ENCODE results near the gene NDUFS2.

NDUFS2 gene

DNA sequence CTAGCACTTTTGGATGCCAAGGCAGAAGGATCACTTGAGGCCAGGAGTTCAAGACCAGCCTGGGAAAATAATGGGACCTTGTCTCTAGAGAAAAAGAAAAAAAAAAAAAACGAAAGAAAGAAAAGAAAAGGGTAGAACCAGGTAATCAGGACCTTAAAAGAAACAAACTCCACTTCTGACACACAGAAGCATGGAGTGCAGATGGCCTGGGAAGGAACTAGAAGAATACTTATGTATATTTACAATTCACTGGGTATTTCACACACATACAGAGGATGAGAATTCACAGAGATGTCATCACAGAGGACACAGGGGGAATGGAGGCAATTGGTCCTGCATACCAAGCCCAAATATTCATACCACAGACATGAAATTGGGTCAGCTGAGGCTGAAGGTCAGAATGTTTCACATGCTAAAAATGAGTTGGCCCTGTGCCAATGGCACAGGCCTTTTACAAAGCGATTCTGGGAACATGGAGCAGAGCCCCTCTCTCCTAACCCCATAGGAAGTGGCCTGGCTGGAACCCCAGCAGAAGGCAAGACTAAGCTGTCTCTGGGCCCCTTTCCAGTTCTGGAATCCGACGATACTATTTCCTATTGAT lies 29.3 kb upstream of the NDUFS2 start:
- no peak for DNase-seq (ENCODE audit: low read depth in 2 of 2)

DNA sequence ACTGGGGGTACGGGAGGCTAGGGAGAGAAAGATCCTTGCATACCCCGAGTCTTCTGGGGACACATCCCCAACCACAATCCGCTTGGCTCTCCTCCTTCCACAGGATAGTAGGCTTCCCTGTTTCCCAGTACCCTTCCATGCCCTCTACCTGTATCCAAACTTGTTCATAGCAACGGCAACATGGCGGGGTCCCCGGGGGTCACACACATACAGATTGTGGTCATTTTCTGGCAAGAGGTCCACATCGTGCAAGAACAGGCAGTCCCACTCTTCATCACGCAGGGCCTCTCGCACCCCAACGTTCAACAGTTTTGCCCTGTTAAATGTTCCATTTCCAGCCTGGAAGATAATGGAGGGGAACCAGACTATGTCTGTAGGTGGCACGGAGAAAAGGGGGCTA lies 28.5 kb upstream of the NDUFS2 start:
- no peak for DNase-seq (ENCODE audit: low read depth in 2 of 2)

DNA sequence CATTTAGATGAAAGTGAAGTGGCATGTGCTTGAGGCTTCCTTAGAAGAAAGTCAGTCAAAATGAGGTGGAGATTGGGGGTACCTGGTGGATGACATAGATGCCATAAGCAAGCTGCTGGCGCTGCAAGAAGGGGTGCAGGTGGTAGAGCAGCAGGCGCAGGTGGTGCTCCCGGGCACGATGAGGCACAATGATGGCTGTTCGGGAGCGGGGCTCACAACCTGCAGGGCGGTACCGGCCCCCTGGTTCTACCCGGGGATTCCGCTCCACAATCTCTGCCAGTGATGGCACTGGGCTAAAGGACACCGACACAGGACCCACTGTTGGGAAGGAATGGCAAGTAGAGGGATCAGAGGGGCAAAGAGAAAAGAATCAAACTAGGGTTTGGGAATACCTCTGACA lies 27.3 kb upstream of the NDUFS2 start:
- DNase-seq (ENCODE audit: low read depth in 2 of 2), result no peak

DNA sequence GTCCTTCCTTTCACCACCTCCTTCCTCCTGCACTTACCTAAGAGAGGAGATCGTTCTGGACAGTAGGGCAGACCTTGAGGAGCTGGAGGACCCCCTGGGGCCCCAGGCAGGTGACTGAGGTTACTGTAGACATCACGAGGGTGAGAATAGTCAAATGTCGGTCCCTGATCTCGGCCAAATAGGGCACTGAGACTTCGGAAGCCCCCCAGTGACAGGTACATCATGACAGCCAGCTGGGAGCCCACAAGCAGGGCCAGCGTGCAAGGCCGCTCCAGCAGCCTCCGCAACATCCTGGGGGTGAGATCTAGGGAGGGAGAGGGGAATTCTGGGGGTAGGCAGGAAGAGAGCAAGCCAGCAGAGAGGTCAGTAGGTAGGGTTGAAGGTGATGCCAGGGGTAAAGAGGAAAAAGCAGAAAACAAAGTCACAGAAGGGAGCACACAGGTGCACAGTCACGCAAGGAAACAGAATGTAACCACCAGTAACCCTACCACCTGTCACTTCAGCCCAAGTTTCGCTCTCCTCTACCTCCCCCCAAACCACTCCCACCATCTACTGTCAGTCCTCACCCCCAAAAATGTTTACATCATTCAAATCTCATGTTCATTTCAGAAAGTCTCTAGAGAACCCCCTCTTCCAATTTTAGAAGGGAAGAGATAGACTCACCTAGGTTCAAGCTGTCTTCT lies 26.3 kb upstream of the NDUFS2 start:
- DNase-seq (ENCODE audit: low read depth in 2 of 2), result no peak

DNA sequence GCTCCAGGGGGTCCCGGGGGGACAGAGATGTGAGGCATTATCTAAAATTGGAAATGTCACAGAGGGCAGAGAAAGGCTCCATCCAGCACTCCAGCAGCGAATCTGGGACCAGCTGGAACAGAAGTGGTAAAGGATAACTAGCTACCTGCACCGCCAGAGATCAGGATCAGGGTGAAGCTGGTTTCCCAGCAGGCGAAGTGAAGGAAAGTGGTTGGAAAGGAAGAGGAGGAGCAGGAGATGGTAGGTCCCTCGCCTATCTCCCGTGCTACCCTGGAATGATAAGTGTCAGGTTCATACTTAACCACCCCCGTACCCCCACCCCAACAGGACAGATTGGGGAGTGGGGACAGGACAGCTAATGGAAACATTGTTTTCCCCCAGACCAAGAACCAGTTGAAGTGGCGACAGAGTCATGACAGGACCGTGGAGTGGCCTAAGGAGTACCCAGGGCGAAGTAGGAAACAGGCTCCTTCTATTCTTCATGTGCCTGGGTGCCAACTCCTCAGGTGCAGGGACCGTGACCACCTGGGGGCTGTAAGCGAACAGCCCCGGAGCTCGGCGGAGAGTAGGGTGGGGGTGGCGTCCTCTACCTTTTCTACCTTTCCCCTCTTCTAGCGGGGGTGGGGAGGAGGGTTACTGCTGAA lies 25.6 kb upstream of the NDUFS2 start:
- no peak for DNase-seq (ENCODE audit: low read depth in 2 of 2)

GRCh38 chr1:161177112-161177935 lies 24.8 kb upstream of the NDUFS2 start, which contains the start of gene B4GALT3:
Gene B4GALT3 (minus strand): TSS chr1:161177507. CDS start chr1:161176060, 1,447 bp downstream.
- peak; percentile 87 to 90 for DNase-seq (ENCODE audit: low read depth in 2 of 2)

- DNase-seq (ENCODE audit: low read depth in 2 of 2), result no peak
Observed at GRCh38 chr1:161177936-161178244, 24.3 kb upstream of the NDUFS2 start.

DNA sequence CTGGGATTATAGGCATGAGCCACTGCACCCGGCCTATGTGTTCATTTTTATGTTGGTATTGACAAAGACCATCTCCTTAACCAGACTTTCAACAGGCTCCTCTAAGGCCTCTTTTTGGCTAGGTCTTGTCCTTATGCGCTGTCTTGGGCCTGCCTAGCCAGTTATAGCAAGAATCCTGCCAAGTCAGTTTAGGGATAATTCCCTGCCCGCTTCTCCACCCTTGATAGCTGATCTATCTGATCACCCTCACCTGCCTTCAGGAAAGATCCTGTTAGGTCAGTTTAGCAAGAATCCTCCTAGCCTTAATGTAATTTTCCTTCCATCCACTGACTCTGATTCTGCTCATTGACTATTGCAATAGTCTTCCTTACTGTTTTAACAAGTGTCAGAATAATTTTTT lies 22.5 kb upstream of the NDUFS2 start:
- DNase-seq (ENCODE audit: low read depth in 2 of 2), result no peak

DNA sequence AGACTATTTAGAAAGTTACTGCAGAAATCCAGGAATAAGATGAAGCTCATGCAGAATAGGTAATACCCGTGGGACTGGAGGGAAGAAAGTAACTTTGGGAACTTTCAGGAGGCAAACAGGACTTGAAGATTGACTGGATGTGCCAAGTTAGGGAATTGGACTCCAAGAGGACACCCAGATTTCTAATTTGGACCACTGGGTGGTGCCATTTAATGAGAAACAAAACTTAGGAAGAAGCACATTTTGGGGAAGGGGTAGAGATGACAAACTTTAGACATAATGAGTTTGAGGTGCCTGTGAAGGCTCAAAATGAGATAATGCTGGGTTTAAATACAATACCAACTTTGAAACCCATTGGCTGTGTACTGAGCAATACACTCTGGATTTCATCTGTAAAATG lies 21.5 kb upstream of the NDUFS2 start:
- DNase-seq (ENCODE audit: low read depth in 2 of 2), result no peak

GRCh38 chr1:161182214-161182613 lies 20.0 kb upstream of the NDUFS2 start:
- DNase-seq (ENCODE audit: low read depth in 2 of 2), result peak; percentile 19 to 48

- DNase-seq (ENCODE audit: low read depth in 2 of 2), result peak; percentile 35 to 59
Observed at GRCh38 chr1:161185282-161185682, 16.9 kb upstream of the NDUFS2 start.

GRCh38 chr1:161185732-161186311 lies 16.3 kb upstream of the NDUFS2 start:
- DNase-seq (ENCODE audit: low read depth in 2 of 2), result no peak

DNA sequence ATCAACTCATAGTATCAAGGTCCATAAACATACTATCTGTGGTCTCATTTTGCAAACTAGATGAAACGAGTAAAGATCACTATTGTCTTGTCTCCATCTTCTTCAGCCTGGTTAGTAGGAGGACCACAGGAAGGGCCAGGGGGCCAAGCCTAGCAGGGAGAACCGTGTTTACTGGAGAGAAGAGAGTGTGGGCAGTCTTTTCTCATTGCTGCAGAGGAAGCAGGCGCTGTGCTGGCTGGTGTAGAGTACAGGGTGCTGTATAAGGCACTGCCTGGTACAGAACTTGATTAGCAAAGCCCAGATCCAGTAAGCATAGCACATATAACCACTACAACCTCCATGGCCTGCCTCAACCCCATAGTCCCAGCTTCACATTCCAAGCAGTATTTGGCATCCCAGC lies 14.9 kb upstream of the NDUFS2 start:
- no peak for DNase-seq (ENCODE audit: low read depth in 2 of 2)

DNA sequence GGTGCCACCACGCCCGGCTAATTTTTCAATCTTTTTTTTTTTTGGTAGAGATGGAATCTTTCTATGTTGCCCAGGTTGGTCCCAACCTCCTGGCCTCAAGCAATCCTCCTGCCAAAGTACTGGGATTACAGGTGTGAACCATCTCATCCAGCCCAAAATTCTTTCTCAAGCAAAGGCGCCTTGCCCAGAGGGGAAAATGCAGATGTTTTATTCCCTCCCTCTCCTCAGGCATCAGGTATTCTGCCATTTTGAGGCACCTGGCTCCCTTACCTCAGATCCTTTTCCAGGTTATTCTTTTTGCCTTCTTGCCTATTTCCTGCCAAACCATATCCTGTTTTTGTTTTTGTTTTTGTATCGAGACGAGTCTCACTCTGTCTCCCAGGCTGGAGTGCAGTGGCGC lies 13.8 kb upstream of the NDUFS2 start:
- DNase-seq (ENCODE audit: low read depth in 2 of 2), result no peak

DNA sequence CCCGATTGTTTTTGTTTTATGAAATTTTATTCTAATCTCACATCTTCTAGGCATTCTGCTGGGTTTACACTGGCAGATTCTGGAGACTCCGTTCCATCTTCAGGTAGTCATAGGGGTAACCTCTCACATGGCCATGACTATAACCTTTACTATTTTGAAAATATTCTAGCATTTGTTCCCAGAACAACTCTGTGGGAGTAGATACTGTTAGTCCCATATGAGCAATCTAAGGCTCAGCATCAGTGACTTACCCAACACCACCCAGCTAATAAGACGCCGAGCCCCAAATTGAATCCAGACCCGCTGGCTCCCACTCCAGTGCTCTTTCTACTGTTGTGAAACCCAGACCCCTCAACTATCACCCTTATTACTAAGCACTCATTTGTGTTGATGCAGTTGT lies 13.1 kb upstream of the NDUFS2 start:
- no peak for DNase-seq (ENCODE audit: low read depth in 2 of 2)

DNA sequence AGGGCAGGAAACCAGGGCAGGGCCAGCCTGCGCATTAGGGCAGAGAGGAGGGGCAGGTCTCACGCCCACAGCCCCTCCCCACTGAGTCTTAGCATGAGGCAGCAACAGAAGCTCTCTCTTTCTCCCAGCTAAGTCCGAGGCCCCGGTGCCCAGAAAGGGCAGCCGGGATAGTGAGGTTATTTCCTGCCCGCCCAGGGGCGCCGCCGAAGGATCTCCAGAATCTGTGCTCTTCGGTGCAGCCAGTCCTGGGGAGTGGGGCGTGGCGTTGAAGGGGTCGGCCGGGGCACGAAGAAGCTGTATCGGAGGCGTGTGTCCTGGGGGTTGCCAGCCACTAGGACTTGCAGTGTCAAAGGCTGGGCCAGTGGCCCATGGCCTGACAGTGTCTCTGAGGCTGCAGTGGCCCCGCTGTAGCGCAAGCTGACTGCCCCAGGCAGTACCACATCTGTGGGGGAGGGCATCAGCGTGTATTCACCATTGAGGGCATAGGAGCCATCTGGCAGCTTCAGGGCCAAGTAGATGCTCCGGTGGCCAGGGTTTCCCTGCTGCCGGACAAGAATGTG lies 11.1 kb upstream of the NDUFS2 start:
- no peak for DNase-seq (ENCODE audit: low read depth in 2 of 2)

DNA sequence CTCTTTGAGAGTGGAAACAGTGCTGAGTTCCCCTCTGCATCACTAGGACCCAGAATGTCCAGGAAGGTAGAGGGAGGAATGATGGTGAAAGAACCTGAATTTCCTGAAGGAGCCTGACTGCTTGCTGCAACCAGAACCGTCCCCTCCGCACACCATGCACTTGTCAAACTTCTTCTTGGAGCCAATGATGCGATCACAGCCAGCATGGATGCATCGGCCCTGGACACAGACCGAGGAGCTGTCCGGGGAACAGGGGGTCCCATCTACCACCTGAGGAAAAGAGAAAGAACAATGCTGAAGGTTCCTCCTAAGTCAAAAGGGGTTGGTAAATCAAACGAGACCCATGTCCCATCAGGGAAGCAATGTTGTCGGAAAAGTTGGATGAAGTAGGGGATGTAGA lies 10.2 kb upstream of the NDUFS2 start:
- no peak for DNase-seq (ENCODE audit: low read depth in 2 of 2)

GRCh38 chr1:161192476-161193465 lies 9.4 kb upstream of the NDUFS2 start:
- DNase-seq (ENCODE audit: low read depth in 2 of 2), result peak in 1 of 2 donors; percentile 41

GRCh38 chr1:161193561-161194235 lies 8.5 kb upstream of the NDUFS2 start:
- no peak for DNase-seq (ENCODE audit: low read depth in 2 of 2)

GRCh38 chr1:161195171-161195570 lies 7.0 kb upstream of the NDUFS2 start:
- DNase-seq (ENCODE audit: low read depth in 2 of 2), result no peak

All from stimulated activated CD8-positive, alpha-beta memory T cell treated with anti-CD3 and anti-CD28 coated beads, Interleukin-15, amount 100 ng/mL, for 4 hours (primary cell).